GM10266 (cell line): ENCODE data around the gene MRPL21.
"Not testable (repeated sequence)": the region's sequence is repeated elsewhere in the genome, so short reads cannot be mapped to it uniquely, and the experiment has no call there.

Experiments
- DNase-seq: peaks from one replicate; pipeline ENCODE4 v3.0.0; 2012; ENCODE audit errors: extremely low spot score
- TF ChIP-seq, protein P1 (sequence below): IDR thresholded peaks from 2 replicates; pipeline ENCODE4 v1.5.1; 2012; ENCODE audit warnings: mild to moderate bottlenecking, low read depth; ENCODE audit not compliant: control insufficient read depth, insufficient read depth; ENCODE audit errors: missing control alignments

Gene MRPL21

GRCh38 chr11:68867066-68867465 is 36.6 kb downstream of the MRPL21 start:
- DNase-seq: no peak
- TF ChIP-seq, protein P1, sequence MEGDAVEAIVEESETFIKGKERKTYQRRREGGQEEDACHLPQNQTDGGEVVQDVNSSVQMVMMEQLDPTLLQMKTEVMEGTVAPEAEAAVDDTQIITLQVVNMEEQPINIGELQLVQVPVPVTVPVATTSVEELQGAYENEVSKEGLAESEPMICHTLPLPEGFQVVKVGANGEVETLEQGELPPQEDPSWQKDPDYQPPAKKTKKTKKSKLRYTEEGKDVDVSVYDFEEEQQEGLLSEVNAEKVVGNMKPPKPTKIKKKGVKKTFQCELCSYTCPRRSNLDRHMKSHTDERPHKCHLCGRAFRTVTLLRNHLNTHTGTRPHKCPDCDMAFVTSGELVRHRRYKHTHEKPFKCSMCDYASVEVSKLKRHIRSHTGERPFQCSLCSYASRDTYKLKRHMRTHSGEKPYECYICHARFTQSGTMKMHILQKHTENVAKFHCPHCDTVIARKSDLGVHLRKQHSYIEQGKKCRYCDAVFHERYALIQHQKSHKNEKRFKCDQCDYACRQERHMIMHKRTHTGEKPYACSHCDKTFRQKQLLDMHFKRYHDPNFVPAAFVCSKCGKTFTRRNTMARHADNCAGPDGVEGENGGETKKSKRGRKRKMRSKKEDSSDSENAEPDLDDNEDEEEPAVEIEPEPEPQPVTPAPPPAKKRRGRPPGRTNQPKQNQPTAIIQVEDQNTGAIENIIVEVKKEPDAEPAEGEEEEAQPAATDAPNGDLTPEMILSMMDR: no peak

- no peak for DNase-seq
- TF ChIP-seq, protein P1: no peak
Observed at GRCh38 chr11:68865241-68865640, 38.4 kb downstream of the MRPL21 start.

DNA sequence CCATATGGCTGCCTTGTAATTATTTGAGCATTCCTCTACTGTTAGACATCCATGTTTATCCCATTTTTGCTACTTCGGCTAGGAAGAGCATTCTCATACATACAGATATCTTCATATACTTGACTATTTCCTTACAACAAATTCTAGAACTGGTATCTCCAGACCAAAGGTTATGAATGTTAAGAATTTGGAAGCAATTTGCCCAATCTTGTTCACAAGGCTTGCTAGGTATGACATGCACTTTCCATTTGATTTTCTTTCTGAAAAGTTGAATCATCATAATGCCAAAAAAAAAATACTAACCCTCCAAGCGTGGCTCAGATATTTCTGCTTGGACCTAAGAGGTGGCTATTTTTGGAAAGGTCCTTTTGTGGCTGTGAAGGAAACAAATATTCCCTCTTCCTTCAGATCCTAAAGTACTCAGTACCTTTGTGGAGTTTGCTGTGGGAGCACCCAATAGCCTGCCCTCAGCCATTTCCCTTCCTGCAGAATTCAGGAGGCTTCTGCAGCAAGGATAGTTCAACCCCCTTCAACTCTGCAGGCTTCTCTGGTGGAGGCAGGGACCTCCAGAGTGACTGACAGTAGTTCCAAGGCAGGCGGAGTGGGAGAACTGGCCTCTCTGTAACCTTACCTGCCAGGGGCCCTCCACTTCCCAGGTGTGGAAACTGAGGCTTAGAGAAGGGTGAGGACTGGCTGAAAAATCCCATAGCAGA is 39.9 kb downstream of the MRPL21 start:
- no peak for DNase-seq
- TF ChIP-seq, protein P1: no peak

DNA sequence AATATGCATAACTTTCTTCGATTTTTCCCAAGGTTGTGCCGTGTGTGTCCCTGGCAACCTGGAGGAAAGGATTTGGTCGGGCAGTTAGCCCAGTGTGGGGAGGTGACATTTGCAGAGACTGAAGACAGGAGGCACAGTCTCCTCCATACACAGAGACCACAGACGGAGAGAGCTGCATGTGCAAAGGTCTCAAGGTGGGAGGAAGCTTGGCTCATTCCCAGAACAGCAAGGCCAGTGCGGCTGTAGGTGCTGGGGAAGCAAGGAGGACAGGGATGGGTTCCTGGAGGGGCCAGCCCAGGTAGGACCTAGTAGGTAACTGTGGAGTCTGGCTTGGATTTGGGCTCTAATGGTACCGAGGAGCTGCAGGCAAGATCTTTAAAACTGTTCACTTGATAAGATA is 41.2 kb downstream of the MRPL21 start:
- TF ChIP-seq, protein P1: no peak

GRCh38 chr11:68859123-68859522 is 44.5 kb downstream of the MRPL21 start:
- TF ChIP-seq, protein P1: no peak
- no peak for DNase-seq

More for the DNA sequence above, 41.2 kb downstream of the MRPL21 start:
- DNase-seq: no peak

- DNase-seq: no peak
- TF ChIP-seq, protein P1: no peak
Observed at GRCh38 chr11:68857037-68857586, 46.5 kb downstream of the MRPL21 start.

- not testable (repeated sequence) for DNase-seq
Observed at GRCh38 chr11:68856425-68857030, 47.1 kb downstream of the MRPL21 start.
